PC-9 (cell line): ENCODE data around the gene SLAMF1. TPM values are rescaled to one million over a fixed set of nuclear protein-coding genes. Genes with fewer than 3 reads are reported as not detected.

Experiments used
- BruUV-seq: library from RNA; stranded (reverse); fragments of 400-500 nt; replicated peaks from 2 replicates; lab custom pipeline; 2021; lab: Mats Ljungman, UMichigan
- CTCF ChIA-PET: fragments of 300-600 bp; sonication (Branson Sonifier 250); formaldehyde crosslinking; loops from one replicate; lab custom pipeline; 2022; ENCODE audit warnings: antibody characterized with exemption; lab: Charles Lee
- POLR2A ChIA-PET: fragments of 300-600 bp; sonication (Branson Sonifier 250); formaldehyde crosslinking; loops from one replicate; lab custom pipeline; 2022; ENCODE audit warnings: antibody characterized with exemption; ENCODE audit not compliant: unreplicated experiment; lab: Charles Lee
- DNase-seq, 2 experiments: peaks; one replicate each; pipeline versions ENCODE4 v3.0.0 to v3.0.0-alpha.2; 2015 to 2022; ENCODE audit warnings: mixed read lengths in 1 of 2
- H2AFZ ChIP-seq: fragments of 200-600 bp; sonication (generic); 2 replicates; pipeline ENCODE4 v1.8.1; 2017; ENCODE audit warnings: antibody characterized with exemption
- H3F3A ChIP-seq: fragments of 200-600 bp; sonication (generic); 2 replicates; pipeline ENCODE4 v1.8.1; 2017; ENCODE audit warnings: antibody characterized with exemption, mild to moderate bottlenecking, low read depth; ENCODE audit not compliant: insufficient read depth
- H3K27ac ChIP-seq: fragments of 200-600 bp; sonication (generic); 2 replicates; pipeline ENCODE4 v1.6.1; 2016; ENCODE audit warnings: mixed run types
- H3K27me3 ChIP-seq: fragments of 200-600 bp; sonication (generic); 2 replicates; pipeline ENCODE4 v1.6.1; 2016; ENCODE audit warnings: low read depth, mixed run types; ENCODE audit not compliant: insufficient read depth
- H3K36me3 ChIP-seq: fragments of 200-600 bp; sonication (generic); 2 replicates; pipeline ENCODE4 v1.6.1; 2016; ENCODE audit warnings: low read depth, mixed run types
- H3K4me1 ChIP-seq: fragments of 200-600 bp; sonication (generic); replicated peaks from 2 replicates; pipeline ENCODE4 v1.6.1; 2016; ENCODE audit warnings: mixed run types; ENCODE audit not compliant: insufficient read depth
- H3K4me2 ChIP-seq: fragments of 200-600 bp; sonication (generic); 2 replicates; pipeline ENCODE4 v1.6.1; 2017; ENCODE audit warnings: mixed run types
- H3K4me3 ChIP-seq: fragments of 200-600 bp; sonication (generic); 2 replicates; pipeline ENCODE4 v1.6.1; 2016; ENCODE audit warnings: mixed run types
- H3K79me2 ChIP-seq: fragments of 200-600 bp; sonication (generic); 2 replicates; pipeline ENCODE4 v1.6.1; 2017; ENCODE audit warnings: low read depth, mixed run types
- H3K9me2 ChIP-seq: fragments of 200-600 bp; sonication (generic); 2 replicates; pipeline ENCODE4 v1.8.1; 2017; ENCODE audit warnings: mild to moderate bottlenecking; ENCODE audit not compliant: insufficient read depth
- H3K9me3 ChIP-seq: fragments of 200-600 bp; sonication (generic); 2 replicates; pipeline ENCODE4 v1.8.1; 2016; ENCODE audit warnings: low read depth; ENCODE audit not compliant: insufficient read depth
- H4K20me1 ChIP-seq: fragments of 200-600 bp; sonication (generic); 2 replicates; pipeline ENCODE4 v1.8.1; 2017; ENCODE audit not compliant: insufficient read depth
- EZH2 ChIP-seq: fragments of 200-600 bp; sonication (generic); IDR thresholded peaks from 2 replicates; pipeline ENCODE4 v1.8.0; 2017; ENCODE audit warnings: antibody characterized with exemption, low read depth
- intact Hi-C: fragments of 100-400 bp; cut with micrococcal nuclease; formaldehyde crosslinking; loops from one replicate; pipeline ENCODE4 v1.10.0; 2022; ENCODE audit not compliant: unreplicated experiment
- total RNA-seq: library from RNA; stranded (reverse); gene quantifications from 2 replicates; pipeline ENCODE4 v1.2.3, GENCODE V29; 2021
- TF ChIP-seq, protein P1 (sequence below): fragments of 200-600 bp; sonication (generic); conservative IDR thresholded peaks from 2 replicates; pipeline ENCODE4 v1.6.1; 2017; ENCODE audit warnings: mixed run types, antibody characterized with exemption, mild to moderate bottlenecking, moderate library complexity

SLAMF1 gene
- total RNA-seq, 1 experiment from 2014 or later: not detected

DNA sequence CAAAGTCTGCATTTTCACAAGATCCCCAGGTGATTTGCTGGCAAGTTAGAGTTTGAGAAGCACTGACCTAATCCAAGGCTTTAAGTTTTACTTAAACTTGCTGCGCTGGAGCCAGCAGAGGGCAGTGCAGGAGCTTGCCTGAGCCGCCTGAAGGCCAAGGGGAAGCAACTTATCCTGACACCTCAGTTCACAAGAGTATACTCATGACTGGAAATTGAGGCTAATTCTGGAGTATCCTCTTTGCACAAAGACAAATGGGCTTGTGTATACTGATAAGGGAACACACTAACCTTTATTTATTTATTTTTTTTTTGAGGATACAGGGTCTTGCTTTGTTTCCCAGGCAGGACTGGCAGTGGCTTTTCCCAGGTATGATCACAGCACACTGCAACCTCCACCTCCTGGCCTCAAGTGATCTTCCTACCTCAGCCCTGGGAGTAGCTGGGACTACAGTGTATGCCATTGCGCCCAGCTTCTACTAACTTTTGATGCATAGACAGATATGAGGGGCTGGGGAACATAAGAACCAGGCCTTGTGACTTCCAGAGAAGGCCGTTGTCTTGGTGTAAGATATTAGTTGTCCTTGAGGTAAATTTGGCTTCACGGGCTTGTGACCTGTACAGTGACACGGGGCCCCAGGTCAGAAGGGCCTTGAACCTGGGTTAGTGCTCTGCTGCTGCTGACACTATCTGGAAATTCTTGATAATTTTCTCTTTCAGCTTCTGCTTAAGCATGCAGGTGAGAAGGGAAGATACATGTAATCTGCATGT, 29.0 kb upstream of the SLAMF1 start:
- Histone ChIP-seq H3K4me3 (no peak overlapping the region), H3F3A (no peaks in the 10 kb centered on the region), H3K9me2 (no peaks in the 10 kb centered on the region), H3K36me3 (no peaks in the 10 kb centered on the region), H3K4me1 (no peaks in the 10 kb centered on the region), H3K79me2 (no peaks in the 10 kb centered on the region), H2AFZ (no peak overlapping the region), H3K27ac (no peak overlapping the region), H3K9me3 (no peaks in the 10 kb centered on the region), H3K27me3 (peaks cover 48% of the 10 kb centered on the region; the same call in 1 of the 2 replicates), H4K20me1 (no peaks in the 10 kb centered on the region), H3K4me2 (no peak overlapping the region)
- no peak for TF ChIP-seq EZH2
- TF ChIP-seq, protein P1, sequence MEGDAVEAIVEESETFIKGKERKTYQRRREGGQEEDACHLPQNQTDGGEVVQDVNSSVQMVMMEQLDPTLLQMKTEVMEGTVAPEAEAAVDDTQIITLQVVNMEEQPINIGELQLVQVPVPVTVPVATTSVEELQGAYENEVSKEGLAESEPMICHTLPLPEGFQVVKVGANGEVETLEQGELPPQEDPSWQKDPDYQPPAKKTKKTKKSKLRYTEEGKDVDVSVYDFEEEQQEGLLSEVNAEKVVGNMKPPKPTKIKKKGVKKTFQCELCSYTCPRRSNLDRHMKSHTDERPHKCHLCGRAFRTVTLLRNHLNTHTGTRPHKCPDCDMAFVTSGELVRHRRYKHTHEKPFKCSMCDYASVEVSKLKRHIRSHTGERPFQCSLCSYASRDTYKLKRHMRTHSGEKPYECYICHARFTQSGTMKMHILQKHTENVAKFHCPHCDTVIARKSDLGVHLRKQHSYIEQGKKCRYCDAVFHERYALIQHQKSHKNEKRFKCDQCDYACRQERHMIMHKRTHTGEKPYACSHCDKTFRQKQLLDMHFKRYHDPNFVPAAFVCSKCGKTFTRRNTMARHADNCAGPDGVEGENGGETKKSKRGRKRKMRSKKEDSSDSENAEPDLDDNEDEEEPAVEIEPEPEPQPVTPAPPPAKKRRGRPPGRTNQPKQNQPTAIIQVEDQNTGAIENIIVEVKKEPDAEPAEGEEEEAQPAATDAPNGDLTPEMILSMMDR: peak; percentile 84
- intact Hi-C loops: loop anchor here (2.0 kb wide), 1 partner anchor 313 kb away; no protein-coding TSS in a partner anchor
- ChIA-PET POLR2A (no interaction called here), CTCF (interaction anchor here (0.7 kb wide), 1 partner anchor 8 kb away, joined by 4 read pairs; no protein-coding TSS in a partner anchor)
- peak in 1 of 2 experiments; percentile 57 for DNase-seq
- no TSS peak for BruUV-seq

DNA sequence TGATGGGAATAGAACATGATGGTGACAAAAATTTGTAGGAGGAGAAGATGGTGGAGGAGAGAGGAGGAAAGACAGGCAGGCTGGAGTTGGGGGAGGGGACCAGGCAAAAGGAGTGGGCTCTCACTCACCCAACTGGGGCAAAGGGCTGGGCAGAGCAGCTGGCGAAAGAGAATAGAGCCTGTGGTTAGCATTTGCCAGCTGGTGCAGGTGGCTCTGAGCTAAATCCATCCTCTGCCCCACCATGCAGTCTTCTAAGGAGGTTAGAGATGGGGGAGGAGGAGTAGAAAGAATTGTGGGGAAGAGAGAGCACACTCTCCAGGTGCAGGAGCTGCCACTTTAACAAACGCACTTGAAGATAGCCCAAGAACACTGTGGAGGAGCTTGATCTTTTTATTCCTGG, 27.6 kb upstream of the SLAMF1 start:
- H3F3A ChIP-seq: no peaks in the 10 kb centered on the region
- H3K4me1 ChIP-seq: no peaks in the 10 kb centered on the region
- H4K20me1 ChIP-seq: no peaks in the 10 kb centered on the region
- BruUV-seq: no TSS peak
- no peaks in the 10 kb centered on the region for H3K9me2 ChIP-seq
- H3K27ac ChIP-seq: no peak overlapping the region
- no peak overlapping the region for H3K4me3 ChIP-seq
- no peak for TF ChIP-seq EZH2
- TF ChIP-seq, protein P1: no peak
- POLR2A ChIA-PET: no interaction called here
- intact Hi-C loops: loop anchor here (2.0 kb wide), 1 partner anchor 314 kb away; no protein-coding TSS in a partner anchor
- no peak overlapping the region for H2AFZ ChIP-seq
- CTCF ChIA-PET: no interaction called here
- no peak for DNase-seq
- no peak overlapping the region for H3K4me2 ChIP-seq
- H3K36me3 ChIP-seq: no peaks in the 10 kb centered on the region
- H3K27me3 ChIP-seq: peaks cover 46% of the 10 kb centered on the region
- no peaks in the 10 kb centered on the region for H3K9me3 ChIP-seq
- H3K79me2 ChIP-seq: no peaks in the 10 kb centered on the region

DNA sequence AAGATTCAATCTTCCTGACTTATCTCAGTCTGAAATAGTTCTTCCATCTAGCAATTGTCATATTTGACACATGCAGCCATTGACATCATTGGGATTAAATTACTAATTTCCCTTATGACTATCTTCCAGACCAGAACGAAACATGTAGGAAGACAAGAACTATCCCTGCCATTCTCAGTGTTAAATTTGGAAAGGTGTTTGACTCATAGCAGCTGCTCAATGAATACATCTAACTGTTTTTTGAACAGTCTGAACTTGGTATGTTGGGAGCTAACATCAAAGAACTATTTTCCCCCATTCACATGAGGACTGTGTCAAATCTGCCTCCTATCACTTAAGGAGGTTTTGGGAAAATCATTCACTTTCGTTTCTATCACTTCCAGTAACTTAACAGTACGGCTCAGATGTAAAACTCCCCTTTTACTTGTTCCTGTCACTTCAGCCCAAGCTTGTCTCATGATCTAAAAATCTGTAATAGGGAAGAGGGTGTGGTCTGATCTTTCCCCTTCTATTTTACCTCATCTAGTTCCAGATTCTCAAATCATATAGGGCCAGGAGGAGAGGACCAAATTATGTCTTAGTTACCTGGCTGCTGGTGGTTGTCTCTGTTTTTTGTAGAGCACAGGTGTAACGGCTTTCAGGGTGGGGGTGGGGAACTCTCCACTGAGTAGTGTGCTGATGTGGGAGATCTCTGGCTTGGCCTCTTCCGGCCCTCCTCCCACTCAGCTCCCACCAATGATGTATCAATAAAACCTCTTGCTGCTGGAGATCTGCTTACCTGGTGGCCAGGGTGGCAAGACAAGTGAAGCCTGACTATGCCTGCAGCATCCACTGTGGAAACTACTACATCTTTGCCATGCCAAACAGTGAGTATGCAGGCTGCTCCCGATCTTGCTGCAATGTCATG, 26.2 kb upstream of the SLAMF1 start:
- no peaks in the 10 kb centered on the region for H3K9me2 ChIP-seq
- H3K36me3 ChIP-seq: no peaks in the 10 kb centered on the region
- no peaks in the 10 kb centered on the region for H3K79me2 ChIP-seq
- intact Hi-C loops: no loop called here
- TF ChIP-seq EZH2: no peak
- TF ChIP-seq, protein P1: no peak
- peaks cover 34% of the 10 kb centered on the region for H3K27me3 ChIP-seq
- no peaks in the 10 kb centered on the region for H3F3A ChIP-seq
- POLR2A ChIA-PET: interaction anchor here (0.7 kb wide), 1 partner anchor 504 kb away, joined by 29 read pairs; no protein-coding TSS in a partner anchor
- DNase-seq: no peak
- H3K9me3 ChIP-seq: no peaks in the 10 kb centered on the region
- no peak overlapping the region for H3K4me3 ChIP-seq
- H2AFZ ChIP-seq: no peak overlapping the region
- H3K27ac ChIP-seq: no peak overlapping the region
- CTCF ChIA-PET: no interaction called here
- no peak overlapping the region for H3K4me2 ChIP-seq
- no peaks in the 10 kb centered on the region for H3K4me1 ChIP-seq
- no peaks in the 10 kb centered on the region for H4K20me1 ChIP-seq
- no TSS peak for BruUV-seq
